OCI-LY1 (cell line): Measurements from ENCODE around the gene CACNA2D4.

ENCODE experiments used
- CTCF ChIP-seq: fragments of 200-600 bp; sonication (generic), shearing (Covaris generic); IDR thresholded peaks from 2 replicates; pipeline ENCODE4 v1.5.1; 2017; ENCODE audit warnings: mild to moderate bottlenecking, antibody characterized with exemption, low read length, moderate library complexity, mixed read lengths
- EZH2 ChIP-seq: fragments of 200-600 bp; sonication (generic), shearing (Covaris generic); IDR thresholded peaks from 2 replicates; pipeline ENCODE4 v1.8.0; 2017; ENCODE audit warnings: borderline replicate concordance, mixed run types, mild to moderate bottlenecking, antibody characterized with exemption, low read length, moderate library complexity, mixed read lengths

- TF ChIP-seq CTCF (no peak), EZH2 (no peak)
Observed at GRCh38 chr12:1855241-1855640, 63.2 kb downstream of the CACNA2D4 start.
